ENCODE results near the gene DMAC1.

DNA sequence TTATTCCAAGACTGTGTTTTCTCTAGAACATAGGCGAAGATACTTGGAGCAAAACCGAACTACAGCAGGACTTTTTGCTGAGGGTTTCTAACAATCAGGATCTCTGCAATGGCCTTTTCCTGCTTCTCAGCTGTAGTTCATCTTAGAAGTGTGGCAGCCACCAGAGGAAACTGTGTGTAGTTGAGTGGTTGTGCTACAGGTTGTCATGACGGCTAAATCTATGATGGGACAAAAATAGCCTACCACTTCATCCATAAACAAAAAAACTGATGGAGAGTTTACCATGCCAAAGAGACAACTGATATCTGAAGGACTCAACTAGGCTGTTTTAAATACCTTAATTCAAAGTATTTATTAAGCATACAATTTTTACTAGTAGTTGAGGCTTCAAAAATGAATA is 28.2 kb upstream of the DMAC1 start:
- TF ChIP-seq POLR2AphosphoS5 (IDR thresholded peaks at IDR 0.05) (no peak), EP300 (IDR thresholded peaks at IDR 0.05) (no peak), POLR2A (IDR thresholded peaks at IDR 0.05; ENCODE audit: low read depth) (no peak)
- TF ChIP-seq, protein P1, sequence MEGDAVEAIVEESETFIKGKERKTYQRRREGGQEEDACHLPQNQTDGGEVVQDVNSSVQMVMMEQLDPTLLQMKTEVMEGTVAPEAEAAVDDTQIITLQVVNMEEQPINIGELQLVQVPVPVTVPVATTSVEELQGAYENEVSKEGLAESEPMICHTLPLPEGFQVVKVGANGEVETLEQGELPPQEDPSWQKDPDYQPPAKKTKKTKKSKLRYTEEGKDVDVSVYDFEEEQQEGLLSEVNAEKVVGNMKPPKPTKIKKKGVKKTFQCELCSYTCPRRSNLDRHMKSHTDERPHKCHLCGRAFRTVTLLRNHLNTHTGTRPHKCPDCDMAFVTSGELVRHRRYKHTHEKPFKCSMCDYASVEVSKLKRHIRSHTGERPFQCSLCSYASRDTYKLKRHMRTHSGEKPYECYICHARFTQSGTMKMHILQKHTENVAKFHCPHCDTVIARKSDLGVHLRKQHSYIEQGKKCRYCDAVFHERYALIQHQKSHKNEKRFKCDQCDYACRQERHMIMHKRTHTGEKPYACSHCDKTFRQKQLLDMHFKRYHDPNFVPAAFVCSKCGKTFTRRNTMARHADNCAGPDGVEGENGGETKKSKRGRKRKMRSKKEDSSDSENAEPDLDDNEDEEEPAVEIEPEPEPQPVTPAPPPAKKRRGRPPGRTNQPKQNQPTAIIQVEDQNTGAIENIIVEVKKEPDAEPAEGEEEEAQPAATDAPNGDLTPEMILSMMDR (IDR thresholded peaks at IDR 0.05) = no peak

Data from esophagus muscularis mucosa (tissue), 4 donors.